HuH-7.5 (cell line): ENCODE results near the gene ZBTB20.
A peak's percentile ranks its signal among the peaks of the same experiment; 100 is the strongest.
"Not testable (repeated sequence)": the region's sequence is repeated elsewhere in the genome, so short reads cannot be mapped to it uniquely, and the experiment has no call there.

ENCODE experiments used
- DNase-seq: peaks from one replicate; pipeline ENCODE4 v3.0.0; 2011; ENCODE audit warnings: low spot score

The ZBTB20 gene

GRCh38 chr3:115147329-115148141 is 447 bp upstream of the ZBTB20 start:
- peak; percentile 82 for DNase-seq

GRCh38 chr3:115146032-115146417 is 1.1 kb downstream of the ZBTB20 start:
- peak; percentile 43 for DNase-seq

- no peak for DNase-seq
Observed at GRCh38 chr3:115141033-115141757, 5.9 kb downstream of the ZBTB20 start.

GRCh38 chr3:115139072-115139471 is 8.0 kb downstream of the ZBTB20 start:
- no peak for DNase-seq

GRCh38 chr3:115134648-115135347 is 12.3 kb downstream of the ZBTB20 start:
- DNase-seq, result no peak

GRCh38 chr3:115127208-115127607 is 19.9 kb downstream of the ZBTB20 start:
- DNase-seq, result no peak

- DNase-seq, result no peak
Observed at GRCh38 chr3:115120597-115120996, 26.5 kb downstream of the ZBTB20 start.

- DNase-seq, result no peak
Observed at GRCh38 chr3:115113367-115113766, 33.7 kb downstream of the ZBTB20 start.

- DNase-seq, result no peak
Observed at GRCh38 chr3:115111632-115112031, 35.5 kb downstream of the ZBTB20 start.

GRCh38 chr3:115110830-115111229 is 36.3 kb downstream of the ZBTB20 start:
- DNase-seq, result no peak

GRCh38 chr3:115110066-115110465 is 37.0 kb downstream of the ZBTB20 start:
- DNase-seq, result not testable (repeated sequence)

GRCh38 chr3:115108614-115109013 is 38.5 kb downstream of the ZBTB20 start:
- no peak for DNase-seq

GRCh38 chr3:115102046-115102445 is 45.0 kb downstream of the ZBTB20 start:
- no peak for DNase-seq

GRCh38 chr3:115100806-115101205 is 46.3 kb downstream of the ZBTB20 start:
- no peak for DNase-seq

- no peak for DNase-seq
Observed at GRCh38 chr3:115099986-115100571, 47.0 kb downstream of the ZBTB20 start.

- no peak for DNase-seq
Observed at GRCh38 chr3:115099134-115099985, 47.7 kb downstream of the ZBTB20 start.

GRCh38 chr3:115098354-115099073 is 48.6 kb downstream of the ZBTB20 start:
- DNase-seq, result no peak

- no peak for DNase-seq
Observed at GRCh38 chr3:115095236-115095635, 51.9 kb downstream of the ZBTB20 start.

GRCh38 chr3:115092220-115092791 is 54.8 kb downstream of the ZBTB20 start:
- peak; percentile 13 for DNase-seq

- DNase-seq, result no peak
Observed at GRCh38 chr3:115090712-115091111, 56.4 kb downstream of the ZBTB20 start.
